ENCODE measurements around the gene GSK3A.

Gene GSK3A

GRCh38 chr19:42200116-42200715 lies 42.2 kb downstream of the GSK3A start:
- DNase-seq (ENCODE audit: low read depth in 2 of 2, low spot score in 1 of 2), result no peak

GRCh38 chr19:42199440-42200115 lies 42.8 kb downstream of the GSK3A start:
- no peak for DNase-seq (ENCODE audit: low read depth in 2 of 2, low spot score in 1 of 2)

- peak in 1 of 2 donors; percentile 57 for DNase-seq (ENCODE audit: low read depth in 2 of 2, low spot score in 1 of 2)
Observed at GRCh38 chr19:42198676-42199439, 43.5 kb downstream of the GSK3A start.

- no peak for DNase-seq (ENCODE audit: low read depth in 2 of 2, low spot score in 1 of 2)
Observed at GRCh38 chr19:42197375-42197817, 45.0 kb downstream of the GSK3A start.

- DNase-seq (ENCODE audit: low read depth in 2 of 2, low spot score in 1 of 2), result no peak
Observed at GRCh38 chr19:42196011-42197001, 46.1 kb downstream of the GSK3A start.

- no peak for DNase-seq (ENCODE audit: low read depth in 2 of 2, low spot score in 1 of 2)
Observed at GRCh38 chr19:42193706-42194105, 48.7 kb downstream of the GSK3A start.

GRCh38 chr19:42193294-42193693 lies 49.1 kb downstream of the GSK3A start:
- no peak for DNase-seq (ENCODE audit: low read depth in 2 of 2, low spot score in 1 of 2)

- no peak for DNase-seq (ENCODE audit: low read depth in 2 of 2, low spot score in 1 of 2)
Observed at GRCh38 chr19:42191855-42192254, 50.5 kb downstream of the GSK3A start.

- DNase-seq (ENCODE audit: low read depth in 2 of 2, low spot score in 1 of 2), result no peak
Observed at GRCh38 chr19:42191330-42191729, 51.1 kb downstream of the GSK3A start.

GRCh38 chr19:42189133-42189532 lies 53.3 kb downstream of the GSK3A start:
- DNase-seq (ENCODE audit: low read depth in 2 of 2, low spot score in 1 of 2), result no peak

- DNase-seq (ENCODE audit: low read depth in 2 of 2, low spot score in 1 of 2), result no peak
Observed at GRCh38 chr19:42188665-42189064, 53.7 kb downstream of the GSK3A start.

GRCh38 chr19:42185277-42185676 lies 57.1 kb downstream of the GSK3A start:
- no peak for DNase-seq (ENCODE audit: low read depth in 2 of 2, low spot score in 1 of 2)

GRCh38 chr19:42184401-42184861 lies 58.0 kb downstream of the GSK3A start:
- DNase-seq (ENCODE audit: low read depth in 2 of 2, low spot score in 1 of 2), result peak in 1 of 2 donors; percentile 52

Data from stimulated activated CD8-positive, alpha-beta memory T cell treated with anti-CD3 and anti-CD28 coated beads, Interleukin-4, amount 100 ng/mL, for 1 hour (primary cell).